Progenitor cell of endocrine pancreas (in vitro differentiated cells): ENCODE data around the gene PPARD. TPM values are rescaled to one million over a fixed set of nuclear protein-coding genes. Genes with fewer than 3 reads are reported as not detected.

Source experiments
- DNase-seq: peaks from one replicate; pipeline ENCODE4 v3.0.0; 2021; ENCODE audit warnings: low spot score; ENCODE audit not compliant: unreplicated experiment
- H3K27ac Mint-ChIP-seq: 2 replicates; pipeline ENCODE4 v1.8.0; 2021; ENCODE audit warnings: mild to moderate bottlenecking, moderate library complexity, mixed read lengths
- H3K27me3 Mint-ChIP-seq: 2 replicates; pipeline ENCODE4 v1.8.0; 2021; ENCODE audit warnings: mixed read lengths
- H3K36me3 Mint-ChIP-seq: 2 replicates; pipeline ENCODE4 v1.8.0; 2022; ENCODE audit warnings: mixed read lengths; ENCODE audit not compliant: insufficient read depth
- H3K4me1 Mint-ChIP-seq: 2 replicates; pipeline ENCODE4 v1.8.0; 2021; ENCODE audit warnings: low read depth, mixed read lengths
- H3K4me3 Mint-ChIP-seq: 2 replicates; pipeline ENCODE4 v1.8.0; 2021; ENCODE audit warnings: low read depth, mild to moderate bottlenecking, moderate library complexity, mixed read lengths
- H3K9me3 Mint-ChIP-seq: 2 replicates; pipeline ENCODE4 v1.8.0; 2021; ENCODE audit warnings: low read depth, mixed read lengths
- CTCF ChIP-seq: fragments of 200-600 bp; sonication (generic); IDR thresholded peaks from one replicate; pipeline ENCODE4 v1.5.0; 2021; ENCODE audit warnings: antibody characterized with exemption, mild to moderate bottlenecking; ENCODE audit not compliant: unreplicated experiment
- total RNA-seq: library from RNA; stranded (reverse); gene quantifications from 2 replicates; pipeline ENCODE4 v1.2.1, GENCODE V29; 2021

The PPARD gene
- total RNA-seq, 1 donor from 2014 or later = 13.9 TPM

GRCh38 chr6:35449287-35449881, 107.0 kb downstream of the PPARD start:
- Mint-ChIP-seq H3K27me3 (peaks cover 21% of the 10 kb centered on the region), H3K27ac (no peak overlapping the region), H3K36me3 (no peaks in the 10 kb centered on the region), H3K9me3 (no peaks in the 10 kb centered on the region), H3K4me3 (no peak overlapping the region), H3K4me1 (peaks cover 7% of the 10 kb centered on the region)
- peak; percentile 73 for TF ChIP-seq CTCF
- no peak for DNase-seq

GRCh38 chr6:35451354-35452182, 109.2 kb downstream of the PPARD start:
- no peak overlapping the region for H3K27ac Mint-ChIP-seq
- peaks cover 11% of the 10 kb centered on the region for H3K36me3 Mint-ChIP-seq
- H3K9me3 Mint-ChIP-seq = no peaks in the 10 kb centered on the region
- H3K4me3 Mint-ChIP-seq = peak overlapping the region; percentile 72
- peaks cover 21% of the 10 kb centered on the region for H3K27me3 Mint-ChIP-seq
- DNase-seq = no peak
- peaks cover 7% of the 10 kb centered on the region for H3K4me1 Mint-ChIP-seq
- TF ChIP-seq CTCF = no peak

GRCh38 chr6:35452183-35453090, 110.1 kb downstream of the PPARD start, which contains the start of gene FANCE:
Gene FANCE, plus strand, starts transcription at chr6:35452338. Its CDS starts 208 bp downstream, at chr6:35452546.
- H3K9me3 Mint-ChIP-seq = no peaks in the 10 kb centered on the region
- peak within 1 kb of the TSS; percentile 72 for H3K4me3 Mint-ChIP-seq
- H3K4me1 Mint-ChIP-seq = peaks cover 7% of the 10 kb centered on the region
- DNase-seq = peak; percentile 99
- TF ChIP-seq CTCF = no peak
- H3K36me3 Mint-ChIP-seq = peaks cover 11% of the 10 kb centered on the region
- peak within 1 kb of the TSS; percentile 49 for H3K27ac Mint-ChIP-seq
- H3K27me3 Mint-ChIP-seq = peaks cover 21% of the 10 kb centered on the region

GRCh38 chr6:35453236-35453635, 110.9 kb downstream of the PPARD start:
- H3K27ac Mint-ChIP-seq = no peak overlapping the region
- H3K4me1 Mint-ChIP-seq = peaks cover 12% of the 10 kb centered on the region
- no peak for DNase-seq
- peaks cover 11% of the 10 kb centered on the region for H3K36me3 Mint-ChIP-seq
- H3K9me3 Mint-ChIP-seq = no peaks in the 10 kb centered on the region
- TF ChIP-seq CTCF = no peak
- peaks cover 21% of the 10 kb centered on the region for H3K27me3 Mint-ChIP-seq
- H3K4me3 Mint-ChIP-seq = peak overlapping the region; percentile 64
